Sigmoid colon (tissue), 7 donors: Measurements from ENCODE around the gene GNAI2. TPM values are rescaled to one million over a fixed set of nuclear protein-coding genes. Genes with fewer than 3 reads are reported as not detected.
A peak's percentile ranks its signal among the peaks of the same experiment; 100 is the strongest.

ENCODE experiments used
- DNase-seq: peaks from one replicate; pipeline ENCODE4 v3.0.0-alpha.2; 2019
- H3K27ac ChIP-seq, 4 donors: fragments of 200-600 bp; sonication (generic); one replicate each; pipeline ENCODE4 v1.5.1; 2016 to 2019; ENCODE audit warnings: mild to moderate bottlenecking in 1 of 4
- H3K27me3 ChIP-seq, 3 donors: fragments of 200-600 bp; sonication (generic); one replicate each; pipeline ENCODE4 v1.5.1; 2019; ENCODE audit warnings: mild to moderate bottlenecking in 1 of 3
- H3K36me3 ChIP-seq, 4 donors: fragments of 200-600 bp; sonication (generic); one replicate each; pipeline ENCODE4 v1.5.1; 2016 to 2019
- H3K4me1 ChIP-seq, 4 donors: fragments of 200-600 bp; sonication (generic); one replicate each; pipeline ENCODE4 v1.5.1; 2017 to 2019
- H3K4me3 ChIP-seq, 4 donors: fragments of 200-600 bp; sonication (generic); one replicate each; pipeline ENCODE4 v1.5.1; 2017 to 2019; ENCODE audit warnings: mild to moderate bottlenecking in 2 of 4, moderate library complexity in 1 of 4
- H3K9me3 ChIP-seq, 4 donors: fragments of 200-600 bp in 3 of 4; sonication (generic) in 3 of 4; one replicate each; pipeline versions ENCODE4 v1.5.1 to v1.6.1; 2013 to 2019
- CTCF ChIP-seq, 4 experiments: fragments of 450-650 bp in 3 of 4; fragments of 200-600 bp in 1 of 4; IDR thresholded peaks; one replicate each; pipeline ENCODE4 v1.5.1; 2016 to 2019; ENCODE audit warnings: antibody characterized with exemption in 4 of 4, mild to moderate bottlenecking in 3 of 4, moderate library complexity in 2 of 4
- EP300 ChIP-seq, 4 donors: sonication (generic); formaldehyde crosslinking; IDR thresholded peaks; one replicate each; pipeline ENCODE4 v1.6.1; 2017; ENCODE audit warnings: antibody characterized with exemption in 4 of 4
- POLR2A ChIP-seq, 2 donors: fragments of 450-650 bp; IDR thresholded peaks; one replicate each; pipeline ENCODE4 v1.6.1; 2016; ENCODE audit warnings: antibody characterized with exemption in 2 of 2, mild to moderate bottlenecking in 2 of 2, moderate library complexity in 2 of 2
- POLR2AphosphoS5 ChIP-seq, 4 donors: sonication (generic); formaldehyde crosslinking; IDR thresholded peaks; one replicate each; pipeline ENCODE4 v1.6.1; 2017; ENCODE audit warnings: antibody characterized with exemption in 4 of 4
- WGBS, 2 donors: extraction: QIAGEN DNeasy Blood & Tissue Kit; methylation state at CpG; one replicate each; pipeline ENCODE4 v1.1.7; 2013; 5-methylcytosine and 5-hydroxymethylcytosine counted together
- intact Hi-C: fragments of 100-400 bp; cut with DNase I; formaldehyde crosslinking; loops from one replicate; pipeline ENCODE4 v1.15.1; 2023
- polyA plus RNA-seq, 3 donors: library from polyadenylated mRNA; stranded (reverse); fragments of 200-250 nt; gene quantifications; one replicate each; pipeline ENCODE4 v1.2.3, GENCODE V29; 2013
- total RNA-seq, 4 donors: library from RNA; depleted of rRNA; stranded (reverse); fragments of >200 nt; gene quantifications; one replicate each; pipeline ENCODE4 v1.1.0, GENCODE V29; 2016
- donor health status: healthy with polysubstance abuse.
- donor health status: Bipolar disorder and iron deficiency.
- donor health status: healthy.

The GNAI2 gene
- total and polyA plus RNA-seq, 7 donors, result 43.9 to 171 (median 149) TPM

GRCh38 chr3:50237133-50237651 lies 1.2 kb downstream of the GNAI2 start:
- Histone ChIP-seq H3K4me3 (peak overlapping the region; percentile 63 to 96 (median 74)), H3K27me3 (no peaks in the 10 kb centered on the region), H3K27ac (peak overlapping the region; percentile 87 to 94 (median 90)), H3K36me3 (no peaks in the 10 kb centered on the region), H3K4me1 (peaks cover 0 to 66% (median 52%) of the 10 kb centered on the region in 4 donors), H3K9me3 (no peaks in the 10 kb centered on the region)
- no peak for DNase-seq
- peak in 1 of 4 donors; percentile 4 for TF ChIP-seq POLR2AphosphoS5 (IDR thresholded peaks at IDR 0.05)
- TF ChIP-seq CTCF (IDR thresholded peaks at IDR 0.05), result no peak
- WGBS, 2 donors, result 14 to 50% methylated on average over 7 of the region's 7 CpGs
- intact Hi-C loops, result no loop called here

- WGBS, 2 donors, result 2 to 6% methylated on average over 31 of the region's 31 CpGs
- peak in 1 of 4 experiments; percentile 22 for TF ChIP-seq CTCF (IDR thresholded peaks at IDR 0.05)
- peak; percentile 48 to 89 (median 76) for TF ChIP-seq POLR2AphosphoS5 (IDR thresholded peaks at IDR 0.05)
- TF ChIP-seq EP300 (IDR thresholded peaks at IDR 0.05), result no peak
- peak in 1 of 2 donors; percentile 40 for TF ChIP-seq POLR2A (IDR thresholded peaks at IDR 0.05)
- H3K9me3 ChIP-seq, result no peaks in the 10 kb centered on the region
- peak overlapping the region; percentile 87 to 94 (median 90) for H3K27ac ChIP-seq
- peak overlapping the region; percentile 63 to 96 (median 74) for H3K4me3 ChIP-seq
- H3K27me3 ChIP-seq, result no peaks in the 10 kb centered on the region
- intact Hi-C loops, result no loop called here
- no peaks in the 10 kb centered on the region for H3K36me3 ChIP-seq
- H3K4me1 ChIP-seq, result peaks cover 0 to 73% (median 60%) of the 10 kb centered on the region in 4 donors
- DNase-seq, result peak; percentile 93
Observed at GRCh38 chr3:50237754-50238548, 1.9 kb downstream of the GNAI2 start.

- Histone ChIP-seq H3K27ac (peak overlapping the region; percentile 87 to 94 (median 90)), H3K36me3 (no peaks in the 10 kb centered on the region), H3K4me1 (peaks cover 0 to 80% (median 66%) of the 10 kb centered on the region in 4 donors), H3K4me3 (peak overlapping the region; percentile 63 to 96 (median 74)), H3K27me3 (no peaks in the 10 kb centered on the region), H3K9me3 (no peaks in the 10 kb centered on the region)
- no peak for TF ChIP-seq POLR2A (IDR thresholded peaks at IDR 0.05)
- peak; percentile 26 to 75 (median 52) for TF ChIP-seq POLR2AphosphoS5 (IDR thresholded peaks at IDR 0.05)
- TF ChIP-seq EP300 (IDR thresholded peaks at IDR 0.05), result no peak
- no peak for TF ChIP-seq CTCF (IDR thresholded peaks at IDR 0.05)
- intact Hi-C loops, result no loop called here
- DNase-seq, result peak; percentile 96
- WGBS, 2 donors, result 7 to 44% methylated on average over 7 of the region's 7 CpGs
Observed at GRCh38 chr3:50238549-50239026, 2.6 kb downstream of the GNAI2 start.

GRCh38 chr3:50239649-50240048 lies 3.6 kb downstream of the GNAI2 start:
- Histone ChIP-seq H3K9me3 (no peaks in the 10 kb centered on the region), H3K36me3 (no peaks in the 10 kb centered on the region), H3K4me1 (peaks cover 0 to 88% (median 73%) of the 10 kb centered on the region in 4 donors), H3K27ac (peak overlapping the region; percentile 87 to 94 (median 90)), H3K4me3 (no peak overlapping the region), H3K27me3 (no peaks in the 10 kb centered on the region)
- intact Hi-C loops, result no loop called here
- DNase-seq, result no peak
- TF ChIP-seq POLR2A (IDR thresholded peaks at IDR 0.05) (no peak), EP300 (IDR thresholded peaks at IDR 0.05) (no peak), POLR2AphosphoS5 (IDR thresholded peaks at IDR 0.05) (no peak), CTCF (IDR thresholded peaks at IDR 0.05) (no peak)
- 76 to 90% methylated on average over 4 of the region's 4 CpGs for WGBS, 2 donors
